Endothelial cell of umbilical vein (primary cell): ENCODE data around the gene TEX19. TPM values are rescaled to one million over a fixed set of nuclear protein-coding genes. Genes with fewer than 3 reads are reported as not detected.

Source experiments
- BruUV-seq: library from RNA; stranded (reverse); fragments of 400-500 nt; replicated peaks from 2 replicates; lab custom pipeline; 2021; lab: Mats Ljungman, UMichigan
- CTCF ChIA-PET: fragments of 300-600, 350-600 bp; sonication (Branson Sonifier 250); formaldehyde crosslinking; loops from one replicate; lab custom pipeline; 2021; ENCODE audit warnings: antibody characterized with exemption, inconsistent platforms; lab: Charles Lee
- POLR2A ChIA-PET: fragments of 300-600, 350-600 bp; sonication (Branson Sonifier 250); formaldehyde crosslinking; loops from one replicate; lab custom pipeline; 2021; ENCODE audit warnings: antibody characterized with exemption, inconsistent platforms; lab: Charles Lee
- DNase-seq: peaks from one replicate; pipeline ENCODE4 v3.0.0-alpha.2; 2011; ENCODE audit warnings: low read depth, low spot score
- FAIRE-seq: peaks from 2 replicates; lab custom pipeline; 2011; peaks lifted over from hg19 to GRCh38; lab: Jason Lieb, UNC
- H2AFZ ChIP-seq: 2 replicates; pipeline ENCODE4 v1.6.0; 2012; ENCODE audit warnings: low read depth, low read length, control low read depth, inconsistent platforms
- H3K27ac ChIP-seq: 2 replicates; pipeline ENCODE4 v1.5.1; 2011; ENCODE audit warnings: low read depth, mild to moderate bottlenecking, control low read depth, low read length, moderate library complexity; ENCODE audit not compliant: insufficient read depth
- H3K27me3 ChIP-seq, 2 experiments: 2 replicates each; pipeline versions ENCODE4 v1.6.0 to v1.6.1; 2011; ENCODE audit warnings: low read length in 2 of 2, mixed read lengths in 1 of 2; ENCODE audit not compliant: control insufficient read depth in 2 of 2, insufficient read depth in 2 of 2
- H3K36me3 ChIP-seq, 2 experiments: 2 replicates in 1 of 2; 3 replicates in 1 of 2; pipeline ENCODE4 v1.5.1; 2011; ENCODE audit warnings: low read length in 2 of 2, mild to moderate bottlenecking in 1 of 2, moderate library complexity in 1 of 2; ENCODE audit not compliant: control insufficient read depth in 2 of 2, insufficient read depth in 2 of 2; ENCODE audit errors: extremely low read depth in 1 of 2
- H3K4me1 ChIP-seq: 3 replicates; pipeline ENCODE4 v1.5.1; 2011; ENCODE audit warnings: mild to moderate bottlenecking, low read length; ENCODE audit not compliant: control insufficient read depth, insufficient read depth; ENCODE audit errors: extremely low read depth
- H3K4me2 ChIP-seq: 2 replicates; pipeline ENCODE4 v1.6.1; 2011; ENCODE audit warnings: low read length, control low read depth, mixed read lengths; ENCODE audit not compliant: insufficient read depth
- H3K4me3 ChIP-seq, 3 experiments: fragments of 200-600 bp in 1 of 3; sonication (generic), shearing (Covaris generic) in 1 of 3; replicated peaks in 1 of 3; 2 replicates each; pipeline ENCODE4 v1.5.1; 2011 to 2016; ENCODE audit warnings: control low read depth in 3 of 3, low read length in 3 of 3, mild to moderate bottlenecking in 2 of 3, inconsistent platforms in 1 of 3, low read depth in 1 of 3, moderate library complexity in 1 of 3; ENCODE audit not compliant: insufficient read depth in 1 of 3
- H3K79me2 ChIP-seq: 2 replicates; pipeline ENCODE4 v1.6.0; 2012; ENCODE audit warnings: low read length, inconsistent platforms; ENCODE audit not compliant: control insufficient read depth, insufficient read depth
- H3K9ac ChIP-seq: replicated peaks from 2 replicates; pipeline ENCODE3; 2011; ENCODE audit warnings: low read length, control low read depth; ENCODE audit not compliant: insufficient read depth; ENCODE audit errors: extremely low read depth
- H3K9me1 ChIP-seq: replicated peaks from 3 replicates; pipeline ENCODE4 v1.6.0; 2011; ENCODE audit warnings: mild to moderate bottlenecking, low read length; ENCODE audit not compliant: control insufficient read depth, insufficient read depth; ENCODE audit errors: extremely low read depth
- H3K9me3 ChIP-seq: replicated peaks from 2 replicates; pipeline ENCODE4 v1.5.1; 2012; ENCODE audit warnings: low read length, inconsistent platforms; ENCODE audit not compliant: control insufficient read depth, insufficient read depth
- H4K20me1 ChIP-seq: replicated peaks from 2 replicates; pipeline ENCODE3; 2011; ENCODE audit warnings: mild to moderate bottlenecking, low read length; ENCODE audit not compliant: control insufficient read depth, insufficient read depth; ENCODE audit errors: extremely low read depth
- CTCF ChIP-seq, 2 donors: IDR thresholded peaks; 1 replicate in 1 of 2; 2 replicates in 1 of 2; pipeline ENCODE4 v1.5.1; 2011; ENCODE audit warnings: low read length in 2 of 2, mild to moderate bottlenecking in 2 of 2, moderate library complexity in 2 of 2, control low read depth in 1 of 2, inconsistent platforms in 1 of 2, low read depth in 1 of 2; ENCODE audit not compliant: insufficient read depth in 1 of 2; ENCODE audit errors: extremely low read depth in 1 of 2
- EZH2 ChIP-seq: IDR thresholded peaks from 2 replicates; pipeline ENCODE4 v1.6.1; 2012; ENCODE audit warnings: borderline replicate concordance, low read depth, mild to moderate bottlenecking, moderate library complexity, low read length, inconsistent platforms; ENCODE audit not compliant: severe bottlenecking
- FOS ChIP-seq: IDR thresholded peaks from 2 replicates; pipeline ENCODE4 v1.6.1; 2011; ENCODE audit warnings: mild to moderate bottlenecking, low read length, moderate library complexity, borderline replicate concordance; ENCODE audit not compliant: insufficient read depth
- GATA2 ChIP-seq: IDR thresholded peaks from 2 replicates; pipeline ENCODE4 v1.7.0; 2011; ENCODE audit warnings: low read depth, mild to moderate bottlenecking, moderate library complexity, mixed read lengths, low read length; ENCODE audit not compliant: insufficient read length, insufficient read depth
- JUN ChIP-seq: IDR thresholded peaks from 2 replicates; pipeline ENCODE4 v1.6.1; 2011; ENCODE audit warnings: borderline replicate concordance, low read depth; ENCODE audit not compliant: insufficient read length, insufficient read depth
- MAX ChIP-seq: IDR thresholded peaks from 2 replicates; pipeline ENCODE4 v1.6.1; 2011; ENCODE audit not compliant: insufficient read depth, insufficient read length
- MYC ChIP-seq: IDR thresholded peaks from one replicate; pipeline ENCODE4 v1.6.1; 2011; ENCODE audit warnings: mild to moderate bottlenecking, low read depth, low read length
- POLR2A ChIP-seq: IDR thresholded peaks from 2 replicates; pipeline ENCODE4 v1.6.1; 2012; ENCODE audit warnings: low read depth, mild to moderate bottlenecking, control low read depth, low read length
- POLR2AphosphoS5 ChIP-seq: IDR thresholded peaks from 2 replicates; pipeline ENCODE4 v1.6.1; 2012; ENCODE audit warnings: low read depth, mild to moderate bottlenecking, control low read depth, low read length, moderate library complexity; ENCODE audit not compliant: insufficient read depth
- dilution Hi-C: fragments of 300-500 bp; cut with MboI; formaldehyde crosslinking; loops from one replicate; pipeline ENCODE4 v1.15.0; 2019; ENCODE audit warnings: low sequenced_read_pairs; ENCODE audit not compliant: extremely low pct_ligation_motif_present
- intact Hi-C: fragments of 100-400 bp; cut with micrococcal nuclease; formaldehyde crosslinking; loops from one replicate; pipeline ENCODE4 v1.10.0; 2022
- polyA plus RNA-seq, 4 experiments: library from polyadenylated mRNA; depleted of rRNA in 3 of 4; stranded (reverse) in 3 of 4; unstranded in 1 of 4; fragments of >200 nt; gene quantifications; 2 replicates each; pipeline versions ENCODE4 v1.2.1 to v1.2.3, GENCODE V29; 2011 to 2012; ENCODE audit warnings: missing spikeins in 1 of 4
- total RNA-seq: library from RNA; stranded (reverse); gene quantifications from 2 replicates; pipeline ENCODE4 v1.2.3, GENCODE V29; 2021

Gene TEX19
- total and polyA plus RNA-seq, 2 donors (not counting 3 experiments of a cell fraction or from before 2014, with no cell fraction given): 0.06 TPM; not detected in 1

GRCh38 chr17:82333279-82334171 is 25.5 kb upstream of the TEX19 start, which contains the start of gene SECTM1:
TSS of gene SECTM1 (minus strand) at chr17:82333766. CDS start at chr17:82327240, 6,526 bp downstream.
- H2AFZ ChIP-seq: peak within 1 kb of the TSS; percentile 88
- peaks cover 0 to 2% of the 10 kb centered on the region in 2 experiments for H3K27me3 ChIP-seq
- no peak within 1 kb of the TSS for H3K27ac ChIP-seq
- intact Hi-C loops: no loop called here
- no peak within 1 kb of the TSS for H3K9ac ChIP-seq
- DNase-seq: no peak
- H3K9me1 ChIP-seq: no peaks in the 10 kb centered on the region
- no peaks in the 10 kb centered on the region for H3K36me3 ChIP-seq
- CTCF ChIA-PET: interaction anchor here (0.8 to 1.7 kb wide), 6 partner anchors 9 to 227 kb away, joined by 3 to 10 read pairs (median 6); no protein-coding TSS in a partner anchor
- H3K4me3 ChIP-seq: peak within 1 kb of the TSS; percentile 37 to 55 (median 48)
- H4K20me1 ChIP-seq: no peaks in the 10 kb centered on the region
- H3K4me1 ChIP-seq: peaks cover 9% of the 10 kb centered on the region
- BruUV-seq: no TSS peak
- dilution Hi-C loops: no loop called here
- FAIRE-seq: peak; percentile 63
- H3K79me2 ChIP-seq: no peaks in the 10 kb centered on the region
- peak within 1 kb of the TSS; percentile 84 for H3K4me2 ChIP-seq
- TF ChIP-seq JUN: no peak
- TF ChIP-seq POLR2AphosphoS5: no peak
- TF ChIP-seq FOS: no peak
- no peak for TF ChIP-seq POLR2A
- TF ChIP-seq EZH2: no peak
- no peak for TF ChIP-seq CTCF (IDR thresholded peaks at IDR 0.05; ENCODE audit: extremely low read depth in 1 of 2, insufficient read depth in 1 of 2, low read depth in 1 of 2, low read length in 2 of 2)
- no peak for TF ChIP-seq GATA2
- no peak for TF ChIP-seq MYC
- no peak for TF ChIP-seq MAX
- POLR2A ChIA-PET: interaction anchor here (0.5 kb wide), 1 partner anchor 359 kb away, joined by 8 read pairs; no protein-coding TSS in a partner anchor
- H3K9me3 ChIP-seq: no peaks in the 10 kb centered on the region
